ENCODE results near the gene MYO1B.

DNA sequence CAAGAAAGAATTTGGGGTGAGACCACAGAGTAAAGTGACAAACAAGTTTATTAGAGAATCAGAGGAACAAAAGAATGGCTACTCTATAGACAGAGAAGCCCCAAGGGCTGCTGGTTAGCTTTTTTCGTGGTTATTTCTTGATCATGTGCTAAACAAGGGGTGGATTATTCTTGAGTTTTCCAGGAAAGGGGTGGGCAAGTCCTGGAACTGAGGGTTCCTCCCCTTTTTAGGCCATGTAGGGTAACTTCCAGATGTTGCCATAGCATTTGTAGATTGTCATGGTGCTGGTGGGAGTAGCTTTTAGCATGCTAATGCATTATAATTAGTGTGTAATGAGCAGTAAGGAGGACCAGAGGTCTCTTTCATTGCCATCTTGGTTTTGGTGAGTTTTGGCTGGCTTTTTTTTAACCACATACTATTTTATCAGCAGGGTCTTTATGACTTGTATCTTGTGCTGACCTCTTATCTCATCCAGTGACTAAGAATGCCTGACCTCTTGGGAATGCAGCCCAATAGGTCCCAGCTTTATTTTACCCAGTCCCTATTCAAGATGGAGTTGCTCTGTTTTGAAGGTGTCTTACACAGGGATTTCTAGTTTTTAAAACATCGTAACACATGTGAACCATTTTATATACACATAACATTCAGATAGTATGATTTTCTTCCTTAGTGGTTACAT is 77.8 kb downstream of the MYO1B start:
- no peak for TF ChIP-seq EZH2 (IDR thresholded peaks at IDR 0.05)
- no peak for TF ChIP-seq POLR2AphosphoS5 (IDR thresholded peaks at IDR 0.05; ENCODE audit: borderline replicate concordance, low read depth, low read length)
- TF ChIP-seq FOXP2 (optimal IDR thresholded peaks at IDR 0.05; ENCODE audit: control extremely low read depth, extremely low read length, insufficient read depth), result no peak
